ENCODE data around the gene BUB3. TPM values are rescaled to one million over a fixed set of nuclear protein-coding genes. Genes with fewer than 3 reads are reported as not detected.

The BUB3 gene
- polyA plus RNA-seq, 3 donors: 116 to 131 (median 118) TPM

DNA sequence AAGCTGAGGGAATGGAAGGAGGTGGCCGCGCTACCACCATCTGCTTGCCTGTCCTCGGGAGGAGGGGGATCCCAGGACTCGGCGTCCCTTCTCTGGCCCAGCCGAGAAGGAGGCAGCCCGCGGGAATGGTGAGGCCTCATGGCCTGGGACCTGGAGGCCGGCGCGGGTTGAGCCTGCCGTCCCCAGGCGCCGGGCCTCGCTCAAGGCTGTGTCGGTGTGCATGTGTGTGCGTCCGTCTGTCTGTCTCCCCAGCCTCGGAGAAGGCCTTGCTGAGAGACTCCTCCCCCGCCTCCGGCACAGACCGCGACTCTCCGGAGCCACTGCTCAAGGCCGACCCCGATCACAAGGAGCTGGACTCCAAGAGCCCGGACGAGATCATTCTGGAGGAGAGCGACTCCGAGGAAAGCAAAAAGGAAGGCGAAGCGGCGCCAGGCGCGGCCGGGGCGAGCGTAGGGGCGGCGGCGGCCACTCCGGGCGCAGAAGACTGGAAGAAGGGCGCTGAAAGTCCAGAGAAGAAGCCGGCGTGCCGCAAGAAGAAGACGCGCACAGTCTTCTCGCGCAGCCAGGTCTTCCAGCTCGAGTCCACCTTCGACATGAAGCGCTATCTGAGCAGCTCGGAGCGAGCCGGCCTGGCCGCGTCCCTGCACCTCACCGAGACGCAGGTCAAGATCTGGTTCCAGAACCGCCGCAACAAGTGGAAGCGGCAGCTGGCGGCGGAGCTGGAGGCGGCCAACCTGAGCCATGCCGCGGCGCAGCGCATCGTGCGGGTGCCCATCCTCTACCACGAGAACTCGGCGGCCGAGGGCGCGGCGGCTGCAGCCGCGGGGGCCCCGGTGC, 17.2 kb upstream of the BUB3 start:
- no peak for DNase-seq (ENCODE audit: extremely low read depth in 1 of 11, low read depth in 9 of 11, low spot score in 4 of 11)

- no peak for DNase-seq (ENCODE audit: extremely low read depth in 1 of 11, low read depth in 9 of 11, low spot score in 4 of 11)
Observed at GRCh38 chr10:123139165-123139520, 15.1 kb upstream of the BUB3 start.

- no peak for DNase-seq (ENCODE audit: extremely low read depth in 1 of 11, low read depth in 9 of 11, low spot score in 4 of 11)
Observed at GRCh38 chr10:123139521-123140163, 14.6 kb upstream of the BUB3 start.

GRCh38 chr10:123140164-123140982, 13.8 kb upstream of the BUB3 start:
- no peak for DNase-seq (ENCODE audit: extremely low read depth in 1 of 11, low read depth in 9 of 11, low spot score in 4 of 11)

GRCh38 chr10:123140983-123141390, 13.2 kb upstream of the BUB3 start:
- DNase-seq (ENCODE audit: extremely low read depth in 1 of 11, low read depth in 9 of 11, low spot score in 4 of 11): no peak

DNA sequence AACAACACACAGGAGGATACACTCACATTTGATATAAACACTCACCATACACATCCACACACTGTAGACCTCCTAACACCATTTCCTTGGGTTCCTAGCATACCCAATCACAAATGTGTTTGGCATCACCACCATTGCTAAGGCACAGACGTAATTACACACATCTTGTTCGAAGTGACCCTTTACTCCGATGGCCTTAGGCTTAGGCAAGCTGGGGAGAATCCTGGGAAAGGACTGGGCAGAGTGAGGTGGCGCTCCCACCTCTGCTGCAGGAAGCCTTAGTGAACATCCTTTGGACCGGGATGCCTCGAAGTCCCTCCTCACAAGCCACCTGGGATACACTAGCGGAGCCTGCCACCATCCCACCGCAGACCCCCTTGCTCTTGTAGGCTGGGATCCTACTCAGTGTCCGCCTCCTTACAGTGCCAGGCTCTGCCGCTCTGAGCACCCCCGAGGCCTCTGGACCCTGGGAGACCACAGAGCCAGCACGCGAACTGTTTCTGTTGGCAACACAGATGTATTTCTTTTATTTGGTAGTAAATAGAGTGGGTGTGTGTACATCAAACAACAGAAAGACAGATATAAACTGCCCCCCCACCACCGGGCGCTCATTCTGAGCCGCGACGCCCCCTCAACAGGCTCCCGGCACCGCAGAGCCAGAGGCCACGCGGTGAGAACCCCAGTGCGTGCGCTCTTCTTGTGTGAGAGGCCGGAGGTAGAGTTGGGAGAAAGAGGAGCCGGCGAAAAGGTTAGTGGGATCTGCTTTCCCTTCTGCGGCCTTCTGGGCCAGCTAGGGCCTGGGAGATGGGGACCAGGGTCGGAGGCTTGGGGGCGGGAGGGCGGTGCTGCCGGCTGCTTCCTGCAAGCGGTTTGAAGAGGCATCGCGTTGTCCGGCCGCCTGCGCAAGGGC, 12.2 kb upstream of the BUB3 start:
- DNase-seq (ENCODE audit: extremely low read depth in 1 of 11, low read depth in 9 of 11, low spot score in 4 of 11): no peak

GRCh38 chr10:123142701-123143161, 11.5 kb upstream of the BUB3 start:
- DNase-seq (ENCODE audit: extremely low read depth in 1 of 11, low read depth in 9 of 11, low spot score in 4 of 11): no peak

- DNase-seq (ENCODE audit: extremely low read depth in 1 of 11, low read depth in 9 of 11, low spot score in 4 of 11): no peak
Observed at GRCh38 chr10:123143162-123143824, 10.9 kb upstream of the BUB3 start.

DNA sequence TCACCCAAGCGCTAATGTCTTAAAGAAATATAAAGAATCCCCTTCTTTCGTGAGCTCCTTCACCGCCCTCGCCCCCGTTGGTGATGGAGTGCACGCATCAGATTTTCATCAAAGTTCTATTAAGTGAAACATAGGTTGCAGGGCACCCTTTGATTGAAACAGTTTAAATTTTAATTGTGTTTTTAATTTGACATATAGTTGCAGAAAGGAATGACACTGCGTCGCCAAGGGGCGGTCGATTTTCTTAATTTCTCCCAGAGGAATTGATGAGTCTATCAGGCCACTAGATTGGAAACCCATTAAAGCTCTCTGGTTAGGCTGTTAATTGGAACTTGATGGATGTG, 10.4 kb upstream of the BUB3 start:
- no peak for DNase-seq (ENCODE audit: extremely low read depth in 1 of 11, low read depth in 9 of 11, low spot score in 4 of 11)

DNA sequence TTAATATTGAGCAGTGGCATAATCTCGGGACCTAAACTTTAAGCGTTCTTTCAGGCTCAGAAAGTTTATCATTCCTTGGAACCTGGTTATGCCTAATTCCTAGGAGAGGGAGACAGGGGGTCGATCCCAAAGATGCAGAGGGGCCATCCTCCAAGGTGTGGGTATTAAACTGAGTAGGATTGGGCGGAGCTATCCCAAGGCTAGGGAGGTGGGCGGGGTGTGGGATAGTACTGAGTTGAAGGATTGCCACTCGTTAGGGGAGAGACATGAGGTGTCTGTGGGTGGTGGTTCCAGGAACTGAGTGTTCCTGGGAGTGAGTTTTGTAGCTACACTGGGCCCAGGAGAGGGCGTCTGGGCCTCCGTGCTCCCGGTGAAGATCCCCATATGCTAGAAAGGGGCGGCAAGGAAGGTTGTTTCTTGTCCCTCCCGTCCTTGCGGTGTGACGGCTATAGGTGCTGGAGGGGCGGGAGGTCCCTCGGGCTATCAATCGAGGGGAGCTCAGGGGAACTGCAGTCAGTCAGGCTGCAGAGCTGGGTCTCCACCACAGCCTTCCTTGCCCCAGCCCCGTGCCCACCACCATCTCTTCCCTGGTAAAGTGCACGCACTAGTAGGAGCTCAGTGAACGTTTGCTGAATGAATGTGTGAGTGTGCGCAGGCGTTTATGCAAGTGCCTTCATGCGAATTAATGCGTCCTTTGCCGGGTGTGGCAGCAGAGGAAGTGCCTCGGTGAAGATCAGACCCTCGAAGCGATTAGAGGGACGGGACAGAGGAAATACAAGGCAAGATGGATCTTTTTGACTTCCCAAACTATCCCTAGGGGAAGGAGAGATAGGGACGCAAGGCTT, 9.3 kb upstream of the BUB3 start:
- DNase-seq (ENCODE audit: extremely low read depth in 1 of 11, low read depth in 9 of 11, low spot score in 4 of 11): no peak

DNA sequence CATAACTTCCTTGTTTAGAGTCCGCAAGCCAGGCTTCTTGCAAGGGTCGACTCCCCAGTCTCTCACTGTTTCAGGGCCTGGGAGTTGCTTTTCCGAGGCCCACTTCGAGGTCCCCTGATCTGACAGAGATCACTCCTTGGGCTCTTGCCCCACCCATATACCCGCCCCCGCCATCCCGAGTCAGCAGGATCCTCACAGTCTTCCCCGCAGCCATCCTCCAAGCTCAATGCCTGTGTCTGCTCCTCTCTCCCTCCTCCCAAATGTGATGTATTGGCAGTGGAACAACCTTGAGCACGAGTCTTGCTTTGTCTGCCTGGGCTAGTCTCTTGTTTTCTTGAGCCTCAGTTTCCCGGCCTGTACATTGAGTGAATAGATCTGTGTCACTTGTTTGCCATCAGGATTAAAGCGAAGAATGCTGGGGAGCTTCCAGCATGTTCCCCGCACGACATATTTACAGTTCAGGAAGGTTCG, 8.6 kb upstream of the BUB3 start:
- DNase-seq (ENCODE audit: extremely low read depth in 1 of 11, low read depth in 9 of 11, low spot score in 4 of 11): no peak

DNA sequence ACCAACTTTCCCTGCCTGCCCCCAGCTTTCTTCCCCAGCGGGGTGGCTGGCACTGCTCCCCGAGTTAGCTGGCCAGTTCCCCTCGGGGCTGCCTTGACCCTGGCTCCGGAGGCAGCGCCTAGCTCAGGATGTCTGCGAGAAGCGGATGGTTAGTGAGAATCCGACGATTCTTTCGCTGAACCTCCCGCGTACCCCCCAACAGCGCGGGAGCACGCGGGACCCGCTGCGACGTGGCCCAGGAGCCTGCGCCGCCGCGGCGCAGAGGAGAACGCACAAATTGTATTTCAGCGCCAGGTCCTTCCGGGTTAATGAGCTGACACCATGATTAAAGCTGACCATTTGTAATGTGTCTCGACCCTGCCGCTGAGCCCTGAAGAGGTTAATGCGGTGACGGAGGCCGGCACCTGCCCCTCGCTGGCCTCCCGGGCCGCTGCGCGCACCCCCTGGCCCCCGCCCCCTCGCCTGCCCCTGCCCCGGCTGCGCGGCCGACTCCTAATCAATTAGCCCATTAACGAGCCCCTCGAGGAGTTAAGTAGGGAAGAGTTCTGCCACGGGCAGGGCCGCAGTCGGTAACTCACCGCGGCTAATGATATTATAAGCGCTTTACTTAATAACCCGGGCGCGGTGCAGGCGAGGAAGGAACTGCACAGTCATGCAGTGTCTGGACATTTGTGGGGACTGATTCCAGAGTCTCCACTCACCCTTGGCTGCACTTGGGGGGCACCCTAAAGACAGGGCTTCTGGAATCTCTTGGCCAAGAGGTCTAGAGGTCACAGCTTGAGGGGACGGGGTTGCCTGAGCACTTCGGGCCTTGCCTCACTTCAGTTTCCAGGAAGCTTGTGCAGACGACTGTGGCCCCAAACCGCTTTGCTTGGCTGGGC, 7.9 kb upstream of the BUB3 start:
- no peak for DNase-seq (ENCODE audit: extremely low read depth in 1 of 11, low read depth in 9 of 11, low spot score in 4 of 11)

DNA sequence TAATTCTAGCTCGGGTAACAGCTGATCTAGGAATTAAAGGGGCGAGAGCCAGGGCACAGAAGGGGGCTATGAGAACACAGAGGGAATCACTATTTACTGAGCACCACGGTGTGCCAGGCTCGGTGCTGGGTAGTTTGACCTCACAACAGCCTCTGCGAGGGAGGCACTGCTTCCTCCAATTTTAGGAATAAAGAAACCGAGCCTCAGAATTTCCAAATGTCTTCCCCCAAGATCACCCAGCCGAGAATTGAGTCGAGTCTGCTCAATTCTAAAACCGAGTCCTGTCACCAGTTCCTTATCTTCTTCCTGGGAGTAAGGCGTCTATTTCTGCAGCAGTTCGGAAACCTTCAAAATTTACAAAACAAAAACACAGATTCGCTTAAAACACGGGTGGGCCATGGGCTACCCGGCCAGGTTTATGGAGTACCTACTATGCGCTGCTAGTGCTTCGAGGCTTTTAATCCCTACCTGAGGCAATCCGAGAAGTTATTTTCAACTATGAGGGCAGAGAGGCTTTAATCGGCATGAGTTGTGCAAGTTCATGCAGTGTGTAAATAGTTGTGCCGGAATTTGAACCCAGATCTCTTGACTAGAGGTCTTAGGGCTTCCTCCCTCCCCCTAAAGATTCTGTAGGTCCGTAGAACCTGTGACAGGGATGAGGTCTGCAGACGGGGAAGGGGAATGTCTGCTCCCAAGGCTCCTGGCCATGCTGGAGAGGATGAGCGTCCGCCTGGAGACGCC, 7.1 kb upstream of the BUB3 start:
- DNase-seq (ENCODE audit: extremely low read depth in 1 of 11, low read depth in 9 of 11, low spot score in 4 of 11): no peak

DNA sequence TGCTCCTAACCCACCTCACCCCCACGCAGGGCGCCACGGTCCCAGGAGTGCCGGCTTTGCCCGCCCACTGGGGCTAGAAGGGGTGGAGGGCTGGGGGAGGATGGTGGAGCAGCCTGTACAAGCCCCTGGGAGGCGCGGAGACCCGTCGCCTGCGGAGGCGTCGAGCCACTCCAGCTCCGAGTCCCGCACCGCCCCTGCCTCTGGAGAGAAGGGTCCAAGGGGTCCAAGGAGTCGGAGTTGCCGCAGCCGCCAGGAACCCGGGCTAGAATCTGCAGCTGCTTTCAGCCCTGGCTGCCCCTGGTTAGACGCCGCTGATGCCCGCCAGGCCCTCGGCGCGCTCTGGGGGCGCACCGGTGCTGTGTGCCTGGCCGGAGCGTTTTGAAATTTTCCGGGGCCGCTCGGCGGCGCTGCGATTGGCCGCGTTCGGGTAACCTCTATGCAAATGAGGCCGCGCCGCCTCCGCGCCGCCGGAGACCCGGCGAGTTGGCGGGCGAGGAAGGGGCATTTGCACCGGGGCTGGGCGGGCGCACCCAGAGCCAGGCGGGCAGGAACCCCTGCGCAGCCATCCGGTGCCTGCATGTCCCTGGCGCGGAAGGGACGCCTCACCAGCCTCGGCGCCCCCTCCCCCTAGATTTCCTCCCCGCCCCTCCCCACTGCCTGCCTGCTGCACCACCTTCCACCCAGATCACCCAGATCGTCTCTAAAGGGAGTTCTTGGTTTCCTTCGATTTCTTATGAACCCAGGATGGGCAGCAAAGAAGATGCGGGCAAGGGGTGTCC, 6.4 kb upstream of the BUB3 start, which contains the start of gene HMX2:
HMX2 (plus strand) TSS at position 502 of the 779 bp plus-strand sequence; CDS start at position 745, 243 bp downstream.
- DNase-seq (ENCODE audit: extremely low read depth in 1 of 11, low read depth in 9 of 11, low spot score in 4 of 11): no peak
